IMR-90 (cell line): Measurements from ENCODE around the gene PLEKHB2.

Source experiments
- BHLHE40 ChIP-seq: fragments of 150-350 bp; IDR thresholded peaks from 2 replicates; pipeline ENCODE4 v1.6.1; 2016; ENCODE audit warnings: mild to moderate bottlenecking, low read depth, low read length
- CEBPB ChIP-seq: IDR thresholded peaks from 2 replicates; pipeline ENCODE4 v1.6.1; 2012; ENCODE audit warnings: low read depth, low read length, improper control_type of control experiment
- CTCF ChIP-seq: conservative IDR thresholded peaks from 2 replicates; pipeline ENCODE4 v1.5.1; 2012; ENCODE audit warnings: mild to moderate bottlenecking, low read depth, low read length, improper control_type of control experiment
- ELK1 ChIP-seq: fragments of 150-350 bp; IDR thresholded peaks from 2 replicates; pipeline ENCODE4 v1.6.1; 2016; ENCODE audit warnings: low read depth, mild to moderate bottlenecking, low read length, moderate library complexity, borderline replicate concordance
- FOS ChIP-seq: fragments of 150-350 bp; IDR thresholded peaks from 2 replicates; pipeline ENCODE4 v1.6.1; 2016; ENCODE audit warnings: low read depth, low read length
- MAZ ChIP-seq: IDR thresholded peaks from 2 replicates; pipeline ENCODE4 v1.6.1; 2012; ENCODE audit warnings: low read depth, mild to moderate bottlenecking, low read length, improper control_type of control experiment, moderate library complexity, borderline replicate concordance
- MXI1 ChIP-seq: IDR thresholded peaks from 2 replicates; pipeline ENCODE4 v1.6.1; 2012; ENCODE audit warnings: low read depth, mild to moderate bottlenecking, low read length, moderate library complexity, borderline replicate concordance
- POLR2A ChIP-seq: IDR thresholded peaks from 2 replicates; pipeline ENCODE4 v1.6.1; 2012; ENCODE audit warnings: mild to moderate bottlenecking, low read depth, low read length
- RAD21 ChIP-seq: IDR thresholded peaks from 2 replicates; pipeline ENCODE4 v1.6.1; 2012; ENCODE audit warnings: low read length, improper control_type of control experiment
- RCOR1 ChIP-seq: IDR thresholded peaks from 2 replicates; pipeline ENCODE4 v1.6.1; 2012; ENCODE audit warnings: mild to moderate bottlenecking, low read length, improper control_type of control experiment; ENCODE audit not compliant: insufficient replicate concordance
- RFX5 ChIP-seq: IDR thresholded peaks from 2 replicates; pipeline ENCODE4 v1.8.0; 2012; ENCODE audit warnings: low read depth, mild to moderate bottlenecking, low read length, moderate library complexity
- USF2 ChIP-seq: fragments of 150-350 bp; IDR thresholded peaks from 2 replicates; pipeline ENCODE4 v1.6.1; 2017; ENCODE audit warnings: mild to moderate bottlenecking, antibody characterized with exemption, low read length, low read depth

GRCh38 chr2:131067465-131068125 lies 37.5 kb upstream of the PLEKHB2 start:
- TF ChIP-seq MAZ (no peak), CTCF (no peak), ELK1 (no peak), MXI1 (no peak), POLR2A (no peak), RAD21 (no peak), RFX5 (no peak), BHLHE40 (no peak), FOS (no peak), USF2 (no peak), RCOR1 (no peak), CEBPB (no peak)
